LHCN-M2 (cell line): ENCODE measurements around the gene LCN12. TPM values are rescaled to one million over a fixed set of nuclear protein-coding genes. Genes with fewer than 3 reads are reported as not detected.

Experiments
- total RNA-seq: library from RNA; depleted of rRNA; stranded (reverse); fragments of >200 nt; gene quantifications from 2 replicates; pipeline ENCODE4 v1.2.3, GENCODE V29; 2014; rRNA removed

The LCN12 gene
- total RNA-seq, 1 experiment from 2014 or later = not detected

Other genes with a start within 250 kb of the LCN12 start
- gene DIPK1B, start 239.7 kb upstream of the LCN12 start, total RNA-seq = 0.77 TPM in 1 of 2 replicates, not detected in the other
- gene LCN10, start 209.3 kb upstream of the LCN12 start, total RNA-seq = not detected in 2 replicates
- gene LCN6, start 203.7 kb upstream of the LCN12 start, total RNA-seq = not detected in 2 replicates
- not detected in 2 replicates for gene LCN8, start 194.0 kb upstream of the LCN12 start, total RNA-seq
- not detected in 2 replicates for gene LCN15, start 187.8 kb upstream of the LCN12 start, total RNA-seq
- gene TMEM141, start 160.9 kb upstream of the LCN12 start, total RNA-seq = 61.2 and 76.3 TPM in 2 replicates
- gene CCDC183, start 155.9 kb upstream of the LCN12 start, total RNA-seq = 1.4 TPM in 1 of 2 replicates, not detected in the other
- gene RABL6, start 144.3 kb upstream of the LCN12 start, total RNA-seq = 83.4 and 91.3 TPM in 2 replicates
- 3.1 and 3.6 TPM in 2 replicates for gene AJM1, start 109.8 kb upstream of the LCN12 start, total RNA-seq
- 109 and 122 TPM in 2 replicates for gene PHPT1, start 102.9 kb upstream of the LCN12 start, total RNA-seq
- gene MAMDC4, start 99.9 kb upstream of the LCN12 start, total RNA-seq = 3.8 and 7.2 TPM in 2 replicates
- 335 and 349 TPM in 2 replicates for gene EDF1, start 86.0 kb upstream of the LCN12 start, total RNA-seq
- 11.7 and 12.6 TPM in 2 replicates for gene TRAF2, start 65.8 kb upstream of the LCN12 start, total RNA-seq
- 205 and 264 TPM in 2 replicates for gene FBXW5, start 7.5 kb upstream of the LCN12 start, total RNA-seq
- not detected in 2 replicates for gene C8G, start 7.0 kb upstream of the LCN12 start, total RNA-seq
- gene PTGDS, start 25.2 kb downstream of the LCN12 start, total RNA-seq = 2.0 TPM in 1 of 2 replicates, not detected in the other
- 0.11 TPM in 1 of 2 replicates, not detected in the other for gene LCNL1, start 30.7 kb downstream of the LCN12 start, total RNA-seq
- 53.2 and 67.3 TPM in 2 replicates for gene PAXX, start 40.1 kb downstream of the LCN12 start, total RNA-seq
- gene CLIC3, start 44.3 kb downstream of the LCN12 start, total RNA-seq = 0.52 TPM in 1 of 2 replicates, not detected in the other
- gene ABCA2, start 76.0 kb downstream of the LCN12 start, total RNA-seq = 13.2 and 15.5 TPM in 2 replicates
- gene FUT7, start 79.8 kb downstream of the LCN12 start, total RNA-seq = not detected in 2 replicates
- gene NPDC1, start 93.9 kb downstream of the LCN12 start, total RNA-seq = 5.3 and 5.5 TPM in 2 replicates
- not detected in 2 replicates for gene ENTPD2, start 101.8 kb downstream of the LCN12 start, total RNA-seq
- 16.1 and 17.7 TPM in 2 replicates for gene SAPCD2, start 118.3 kb downstream of the LCN12 start, total RNA-seq
- 13.6 and 17.6 TPM in 2 replicates for gene UAP1L1, start 125.2 kb downstream of the LCN12 start, total RNA-seq
- 78.4 and 92.8 TPM in 2 replicates for gene MAN1B1, start 134.7 kb downstream of the LCN12 start, total RNA-seq
- gene DPP7, start 162.5 kb downstream of the LCN12 start, total RNA-seq = 81.8 and 91.5 TPM in 2 replicates
- gene GRIN1, start 186.9 kb downstream of the LCN12 start, total RNA-seq = 0.29 TPM in 1 of 2 replicates, not detected in the other
- not detected in 2 replicates for gene LRRC26, start 217.8 kb downstream of the LCN12 start, total RNA-seq
- gene TMEM210, start 219.8 kb downstream of the LCN12 start, total RNA-seq = 0.45 TPM in 1 of 2 replicates, not detected in the other
- 21.9 and 24.4 TPM in 2 replicates for gene ANAPC2, start 236.3 kb downstream of the LCN12 start, total RNA-seq
- 108 and 115 TPM in 2 replicates for gene SSNA1, start 236.4 kb downstream of the LCN12 start, total RNA-seq
- 6.3 and 10.7 TPM in 2 replicates for gene TPRN, start 248.5 kb downstream of the LCN12 start, total RNA-seq